ENCODE results near the gene OBSCN. TPM values are rescaled to one million over a fixed set of nuclear protein-coding genes. Genes with fewer than 3 reads are reported as not detected.

The OBSCN gene
- total RNA-seq, 2 donors from 2014 or later = 34.3 to 45.2 TPM

GRCh38 chr1:228405200-228405978 is 197.5 kb downstream of the OBSCN start:
- no peaks in the 10 kb centered on the region for H3K27me3 ChIP-seq (replicated peaks; ENCODE audit: insufficient read depth)
- no peaks in the 10 kb centered on the region for H3K9me3 ChIP-seq
- peak overlapping the region; percentile 94 to 97 for H3K4me3 ChIP-seq
- H3K4me1 ChIP-seq (replicated peaks) = peaks cover 16% of the 10 kb centered on the region
- intact Hi-C loops (cut with DNase I) = no loop called here
- DNase-seq (ENCODE audit: low spot score) = no peak
- H3K27ac ChIP-seq = peak overlapping the region; percentile 73
- no peaks in the 10 kb centered on the region for H3K36me3 ChIP-seq
- WGBS = 7% methylated on average over 11 of the region's 11 CpGs
- TF ChIP-seq POLR2A (IDR thresholded peaks at IDR 0.05) (no peak), POLR2AphosphoS5 (IDR thresholded peaks at IDR 0.05) (no peak), CTCF (IDR thresholded peaks at IDR 0.05) (no peak)

GRCh38 chr1:228405979-228406228 is 198.1 kb downstream of the OBSCN start:
- Histone ChIP-seq H3K27me3 (replicated peaks; ENCODE audit: insufficient read depth) (no peaks in the 10 kb centered on the region), H3K27ac (peak overlapping the region; percentile 73), H3K4me1 (replicated peaks) (peaks cover 16% of the 10 kb centered on the region), H3K36me3 (no peaks in the 10 kb centered on the region), H3K4me3 (peak overlapping the region; percentile 94 to 97), H3K9me3 (no peaks in the 10 kb centered on the region)
- TF ChIP-seq CTCF (IDR thresholded peaks at IDR 0.05) = no peak
- TF ChIP-seq POLR2A (IDR thresholded peaks at IDR 0.05) = no peak
- TF ChIP-seq POLR2AphosphoS5 (IDR thresholded peaks at IDR 0.05) = no peak
- intact Hi-C loops (cut with DNase I) = no loop called here
- 0% methylated on average over 9 of the region's 21 CpGs for WGBS
- no peak for DNase-seq (ENCODE audit: low spot score)

- Histone ChIP-seq H3K36me3 (no peaks in the 10 kb centered on the region), H3K9me3 (no peaks in the 10 kb centered on the region), H3K27ac (peak overlapping the region; percentile 41 to 68), H3K4me1 (replicated peaks) (peaks cover 16% of the 10 kb centered on the region), H3K27me3 (replicated peaks; ENCODE audit: insufficient read depth) (no peaks in the 10 kb centered on the region), H3K4me3 (peak overlapping the region; percentile 94 to 97)
- DNase-seq (ENCODE audit: low spot score) = no peak
- no peak for TF ChIP-seq POLR2AphosphoS5 (IDR thresholded peaks at IDR 0.05)
- TF ChIP-seq CTCF (IDR thresholded peaks at IDR 0.05) = no peak
- peak; percentile 51 for TF ChIP-seq POLR2A (IDR thresholded peaks at IDR 0.05)
- intact Hi-C loops (cut with DNase I) = no loop called here
- 20% methylated on average over 27 of the region's 29 CpGs for WGBS
Observed at GRCh38 chr1:228407106-228408040, 199.5 kb downstream of the OBSCN start.

- TF ChIP-seq CTCF (IDR thresholded peaks at IDR 0.05) (no peak), POLR2AphosphoS5 (IDR thresholded peaks at IDR 0.05) (no peak), POLR2A (IDR thresholded peaks at IDR 0.05) (no peak)
- H3K4me1 ChIP-seq (replicated peaks) = peaks cover 16% of the 10 kb centered on the region
- WGBS = 93% methylated on average over 27 of the region's 27 CpGs
- no peaks in the 10 kb centered on the region for H3K9me3 ChIP-seq
- intact Hi-C loops (cut with DNase I) = no loop called here
- DNase-seq (ENCODE audit: low spot score) = no peak
- H3K27me3 ChIP-seq (replicated peaks; ENCODE audit: insufficient read depth) = no peaks in the 10 kb centered on the region
- no peak overlapping the region for H3K27ac ChIP-seq
- no peak overlapping the region for H3K4me3 ChIP-seq
- no peaks in the 10 kb centered on the region for H3K36me3 ChIP-seq
Observed at GRCh38 chr1:228408041-228408868, 200.4 kb downstream of the OBSCN start.

Measured in prostate gland (tissue), 2 donors.